Inferior parietal cortex (tissue), 1 donor: ENCODE results near the gene JMJD8.
A peak's percentile ranks its signal among the peaks of the same experiment; 100 is the strongest.

Source experiments
- DNase-seq: peaks from one replicate; pipeline ENCODE4 v3.0.0-alpha.2; 2016; ENCODE audit errors: extremely low spot score

The JMJD8 gene

DNA sequence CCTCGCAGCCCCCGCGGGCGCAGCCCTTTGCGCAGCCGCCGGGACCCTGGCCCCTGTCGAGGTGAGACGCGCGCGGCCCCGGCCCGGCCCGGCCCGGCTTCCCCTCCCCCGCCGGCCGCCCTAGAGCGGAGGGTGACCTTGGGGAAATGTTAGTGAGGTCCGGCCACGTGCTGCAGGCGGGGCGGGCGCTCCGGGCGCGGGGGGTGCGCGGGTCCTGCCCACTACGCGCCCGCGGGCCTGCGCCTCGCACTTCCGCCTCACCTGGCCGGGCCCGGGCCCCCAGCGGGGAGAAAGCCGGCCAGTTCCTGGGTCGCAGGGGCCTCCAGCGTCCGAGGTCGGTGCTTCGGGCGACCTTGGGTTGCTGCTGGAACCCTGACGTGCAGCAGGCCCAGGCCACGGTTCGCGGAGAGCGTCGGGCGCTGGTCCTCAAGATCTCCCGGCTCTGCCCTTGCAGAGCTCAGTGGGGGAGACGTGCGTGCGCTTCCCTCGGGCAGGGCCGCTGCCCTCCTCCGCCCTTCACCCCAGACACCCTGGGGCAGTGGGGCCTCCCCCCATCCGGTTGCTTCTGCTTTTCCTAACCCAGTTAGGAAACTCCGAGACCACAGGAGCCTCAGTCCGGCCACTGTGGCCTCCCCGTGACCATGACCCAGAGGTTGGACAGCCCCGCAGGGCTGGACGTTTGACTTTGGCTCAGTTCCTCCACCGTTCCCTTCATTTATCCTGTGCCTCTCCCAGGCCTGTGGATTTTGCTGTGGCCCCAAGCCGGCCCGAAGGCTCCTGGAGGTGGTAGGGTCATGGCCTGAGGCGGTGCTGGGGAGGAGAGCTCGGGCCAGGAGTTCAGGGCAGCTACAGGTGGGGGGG, 41.7 kb downstream of the JMJD8 start:
- DNase-seq = no peak

DNA sequence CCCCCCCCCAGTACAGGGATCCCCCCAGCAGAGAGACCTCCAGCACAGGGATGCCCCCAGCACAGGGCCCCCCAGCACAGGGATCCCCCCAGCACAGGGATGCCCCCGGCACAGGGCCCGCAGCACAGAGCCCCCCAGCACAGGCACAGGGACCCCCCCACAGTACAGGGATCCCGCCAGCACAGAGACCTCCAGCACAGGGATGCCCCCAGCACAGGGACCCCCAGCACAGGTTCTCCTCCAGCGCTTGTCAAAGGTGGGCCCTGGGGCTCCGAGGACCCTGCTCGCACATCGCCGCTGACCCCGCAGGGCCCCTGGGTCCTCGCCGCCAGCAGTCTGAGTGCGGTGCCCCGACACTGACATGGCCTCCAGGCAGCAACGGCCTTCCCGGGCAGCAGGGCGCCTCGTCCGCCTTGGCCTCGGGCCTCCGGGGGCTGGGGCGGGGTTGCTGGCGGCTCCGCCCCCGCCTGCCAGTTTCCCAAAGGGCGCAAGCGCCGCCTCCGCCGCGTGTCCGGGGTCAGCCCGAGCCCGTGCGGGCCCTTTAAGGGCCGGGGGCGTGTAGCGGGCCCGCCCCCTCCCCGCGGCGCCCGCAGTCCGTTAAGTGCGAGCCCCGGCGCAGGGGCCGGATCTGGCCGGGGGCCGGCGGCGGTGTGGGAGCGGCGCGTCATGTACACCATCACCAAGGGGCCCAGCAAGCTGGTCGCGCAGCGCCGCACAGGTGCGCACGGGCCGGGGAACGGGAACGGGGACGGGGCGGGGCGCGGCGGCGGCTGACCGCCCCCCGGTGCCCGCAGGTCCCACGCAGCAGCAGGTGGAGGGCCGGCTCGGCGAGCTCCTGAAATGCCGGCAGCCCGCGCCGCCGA, 42.6 kb downstream of the JMJD8 start, which contains the start of gene MCRIP2:
MCRIP2 (plus strand) TSS at position 503 of the 863 bp plus-strand sequence; CDS start at position 667, 164 bp downstream.
- DNase-seq = no peak

DNA sequence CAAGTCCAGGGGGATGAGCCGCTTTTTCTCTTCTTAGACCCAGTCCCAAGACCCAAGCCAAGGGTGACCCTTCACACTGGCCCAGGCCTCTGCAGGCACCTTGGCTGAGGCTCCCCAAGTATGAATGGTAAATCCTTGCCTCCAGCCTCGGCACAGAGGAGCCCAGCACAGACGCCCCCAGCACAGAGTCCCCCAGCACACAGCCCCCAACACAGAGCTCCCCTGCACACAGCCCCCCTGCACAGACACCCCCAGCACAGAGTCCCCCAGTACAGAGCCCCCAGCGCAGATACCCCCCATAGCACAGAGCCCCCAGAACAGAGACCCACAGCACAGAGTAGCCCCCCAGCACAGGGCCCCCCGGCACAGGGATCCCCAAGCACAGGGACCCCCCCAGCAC, 43.5 kb downstream of the JMJD8 start:
- no peak for DNase-seq

DNA sequence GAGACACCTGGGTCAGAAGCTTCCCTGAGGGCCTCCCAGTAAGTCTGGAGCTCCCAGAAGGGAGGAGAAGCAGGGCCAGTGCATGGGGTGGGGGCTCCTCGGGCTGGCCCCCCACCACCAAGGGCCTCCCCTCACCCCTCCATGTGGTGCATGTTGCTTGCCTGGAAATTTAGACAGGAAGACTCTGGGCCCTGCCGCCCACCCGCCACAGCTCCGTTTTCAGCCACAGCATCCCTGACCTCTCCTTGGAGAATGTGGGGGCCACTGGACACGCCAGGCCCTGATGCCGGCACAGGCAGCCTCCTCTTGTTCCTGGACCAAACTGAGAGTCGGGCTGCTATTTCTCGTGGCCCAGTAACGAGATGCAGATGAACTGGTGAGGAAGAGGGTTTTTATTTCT, 45.3 kb downstream of the JMJD8 start:
- DNase-seq = no peak

DNA sequence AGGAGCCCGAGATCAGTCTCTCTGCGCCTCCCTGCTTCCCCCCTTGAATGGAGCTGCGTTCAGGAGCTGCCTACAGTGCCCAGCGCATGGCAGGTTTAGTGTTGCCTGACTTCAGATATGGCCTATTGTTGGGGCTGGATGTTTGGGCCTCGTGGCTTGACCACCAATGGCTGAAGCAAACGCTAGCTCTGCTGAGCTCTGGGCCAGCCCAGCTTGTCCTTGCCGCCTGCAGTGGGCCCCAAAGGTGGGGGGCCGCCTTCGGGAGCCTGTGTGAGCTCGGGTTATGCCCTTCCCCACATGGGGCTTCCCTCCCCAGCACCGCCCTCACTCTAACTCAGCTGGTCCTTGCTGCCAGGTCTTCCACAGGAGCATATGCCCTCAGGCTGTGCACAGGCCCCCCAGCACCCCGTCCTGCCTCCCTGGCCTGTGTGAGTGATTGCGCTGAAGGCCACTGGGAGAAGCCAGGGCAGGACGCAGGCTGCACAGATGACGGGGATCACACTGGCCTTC, 46.0 kb downstream of the JMJD8 start:
- DNase-seq = no peak

DNA sequence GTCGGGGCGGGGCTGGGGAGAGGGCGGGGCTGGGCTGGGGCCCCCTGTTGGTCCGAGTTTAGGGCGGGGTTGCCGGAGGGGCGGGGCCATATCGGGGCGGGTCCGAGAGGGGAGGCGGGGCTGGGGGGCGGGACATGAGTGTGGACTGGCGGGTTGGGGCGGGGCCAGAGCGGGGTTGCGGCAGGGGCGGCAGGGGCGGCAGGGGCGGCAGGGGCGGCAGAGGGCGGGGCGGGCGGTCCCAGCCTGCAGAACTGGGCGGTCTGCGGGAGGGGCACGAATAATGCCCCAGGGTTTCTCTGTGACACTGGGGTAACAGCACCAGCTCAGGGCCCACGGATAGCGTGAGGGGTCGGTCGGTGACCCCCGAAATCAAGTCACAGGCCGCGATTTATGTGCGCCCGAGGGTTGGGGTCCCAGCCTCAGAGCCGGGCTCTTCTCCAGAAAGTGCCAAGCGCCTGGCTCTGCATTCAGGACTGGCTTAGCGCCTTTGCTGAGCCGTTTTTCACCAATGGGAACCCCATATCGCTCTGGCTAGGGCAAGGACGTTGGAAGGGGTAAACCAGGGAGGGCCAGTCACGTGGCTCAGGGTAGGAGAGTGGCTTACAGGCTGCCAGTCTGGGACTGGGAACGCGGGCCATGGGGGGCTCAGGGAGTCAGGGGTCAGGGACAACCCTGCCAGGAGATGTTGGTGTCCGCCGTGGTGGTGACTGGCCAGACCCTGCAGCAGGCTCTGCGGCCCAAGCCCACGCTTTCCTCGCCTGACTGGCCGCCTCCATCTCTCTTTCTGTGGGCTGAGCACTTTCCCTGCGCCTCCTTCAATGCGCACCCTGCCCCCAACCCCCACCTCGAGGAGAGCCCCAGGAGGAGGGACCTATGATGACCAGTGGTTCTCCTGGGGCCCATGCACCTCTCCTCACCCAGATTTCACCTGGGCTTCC, 46.8 kb downstream of the JMJD8 start:
- DNase-seq = no peak

DNA sequence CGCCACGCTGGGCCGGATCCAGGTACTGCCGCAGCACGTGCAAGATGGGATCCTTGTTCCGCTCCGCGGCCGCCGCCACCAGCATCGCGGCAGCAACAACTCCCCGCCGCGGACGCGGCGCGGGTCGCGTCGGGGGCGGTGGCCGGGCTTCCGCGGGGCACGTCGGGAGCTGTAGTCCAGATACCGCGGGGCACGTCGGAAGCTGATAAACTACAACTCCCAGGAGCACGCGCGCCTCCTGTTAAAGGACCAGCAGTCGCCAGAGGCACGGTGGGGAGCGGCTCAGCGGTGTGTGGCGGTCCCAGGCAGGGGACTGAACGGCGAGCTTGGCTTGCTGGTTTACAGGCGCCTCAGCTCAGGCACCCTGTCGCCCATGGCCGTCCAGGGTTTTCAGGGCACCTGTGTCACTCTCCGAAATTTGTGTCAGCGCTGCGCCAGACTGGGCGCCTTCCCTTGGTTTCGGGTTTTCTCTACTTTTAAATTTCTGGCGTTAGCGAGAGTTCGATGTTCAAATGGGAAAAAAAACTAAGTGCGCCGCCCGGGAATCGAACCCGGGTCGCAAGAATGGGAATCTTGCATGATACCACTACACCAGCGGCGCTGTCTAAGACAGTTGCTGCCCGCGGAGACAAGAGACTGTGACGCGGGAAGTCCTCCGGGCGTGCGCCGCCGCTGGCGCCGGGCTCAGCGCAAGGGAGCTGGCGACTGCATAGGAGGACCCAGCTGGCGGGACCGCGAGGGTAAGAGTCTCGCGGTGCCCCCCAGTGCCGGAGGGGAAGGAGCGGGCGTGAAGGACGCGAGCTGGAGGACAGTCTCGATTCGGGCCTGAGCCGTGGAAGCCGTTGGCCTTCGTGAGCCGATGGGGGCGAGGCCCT, 47.7 kb downstream of the JMJD8 start, which contains the start of gene METTL26:
METTL26 (minus strand) TSS at position 100 of the 875 bp plus-strand sequence; CDS start at position 85, 15 bp downstream.
- DNase-seq = peak; percentile 98

DNA sequence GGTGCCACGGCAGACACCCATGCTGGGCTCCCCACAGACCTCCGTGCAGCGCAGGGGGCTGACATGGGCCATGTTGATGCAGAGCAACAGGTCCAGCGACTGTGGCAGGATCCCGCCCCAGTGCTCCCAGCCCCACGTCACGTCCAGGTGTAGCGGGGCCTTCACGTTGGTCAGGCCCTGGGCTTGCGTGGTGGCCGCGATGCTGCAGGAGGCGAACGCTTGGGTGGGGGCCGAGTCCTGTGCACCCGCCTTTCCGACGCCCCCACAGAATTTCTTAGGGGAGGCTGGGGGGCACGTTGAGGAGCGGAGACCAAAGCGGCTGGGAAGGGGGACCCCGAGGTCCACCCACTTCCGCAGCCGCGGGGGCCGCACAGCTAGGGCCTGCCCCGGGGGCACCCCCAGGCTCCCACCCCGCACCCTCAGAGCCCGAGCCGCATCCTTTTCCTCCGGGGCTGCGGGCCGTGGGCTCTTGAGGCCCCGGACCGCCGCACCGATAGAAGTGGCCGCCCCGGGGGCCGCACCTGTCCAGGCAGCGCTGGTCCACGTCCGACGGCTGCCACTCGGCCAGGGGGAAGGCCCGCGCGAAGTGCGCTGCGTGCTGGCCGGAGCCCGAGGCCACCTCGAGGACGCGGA, 48.4 kb downstream of the JMJD8 start:
- no peak for DNase-seq

DNA sequence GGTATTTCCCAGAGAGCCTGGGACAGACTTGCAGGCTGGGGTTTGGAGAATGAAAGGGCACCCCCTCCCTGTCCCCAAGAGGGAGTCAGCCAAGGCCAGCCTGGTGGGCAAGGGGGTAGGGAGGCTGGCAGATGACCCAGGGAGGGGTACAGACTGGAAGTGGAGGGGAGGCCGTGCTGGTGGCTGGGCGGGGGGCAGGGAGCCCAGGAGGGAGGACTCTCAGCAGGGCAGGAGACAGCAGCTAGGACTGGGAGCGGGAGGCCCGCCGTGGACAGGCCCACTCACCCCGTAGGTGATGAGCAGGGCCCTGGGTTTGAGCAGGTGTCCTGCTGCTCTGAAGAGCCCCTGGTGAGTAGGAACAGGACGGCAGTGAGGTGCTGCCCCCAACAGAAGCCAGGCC, 49.1 kb downstream of the JMJD8 start:
- DNase-seq = no peak

DNA sequence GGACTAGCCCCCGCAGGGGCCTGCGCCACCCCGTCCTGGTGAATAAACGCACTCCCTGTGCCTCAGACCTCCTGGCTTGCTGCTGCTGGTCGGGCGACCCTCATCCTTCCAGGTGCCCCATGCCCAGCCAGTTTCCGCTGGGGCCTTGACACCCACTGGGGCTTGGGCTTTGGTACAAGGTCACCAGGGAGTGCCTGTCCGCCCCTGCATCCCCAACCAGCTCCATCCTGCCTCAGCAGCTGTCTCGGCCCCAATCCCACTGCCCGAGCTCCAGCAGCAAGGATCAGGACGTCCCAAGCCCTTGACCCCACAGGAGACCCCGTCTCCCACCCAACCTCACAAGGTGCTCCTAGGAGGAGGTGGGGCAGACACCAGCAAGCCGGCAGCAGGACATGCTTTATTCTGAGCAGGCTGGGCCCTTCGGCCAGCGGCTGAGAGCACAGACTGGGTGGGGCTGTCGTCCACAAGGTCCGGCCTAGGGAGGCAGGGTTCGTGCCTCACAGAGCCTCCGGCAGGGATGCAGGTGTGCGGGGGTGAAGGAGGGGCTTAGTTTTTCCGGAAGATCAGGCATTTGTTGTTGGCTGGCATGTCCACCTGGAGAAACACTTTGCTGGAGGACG, 50.0 kb downstream of the JMJD8 start:
- DNase-seq = no peak

DNA sequence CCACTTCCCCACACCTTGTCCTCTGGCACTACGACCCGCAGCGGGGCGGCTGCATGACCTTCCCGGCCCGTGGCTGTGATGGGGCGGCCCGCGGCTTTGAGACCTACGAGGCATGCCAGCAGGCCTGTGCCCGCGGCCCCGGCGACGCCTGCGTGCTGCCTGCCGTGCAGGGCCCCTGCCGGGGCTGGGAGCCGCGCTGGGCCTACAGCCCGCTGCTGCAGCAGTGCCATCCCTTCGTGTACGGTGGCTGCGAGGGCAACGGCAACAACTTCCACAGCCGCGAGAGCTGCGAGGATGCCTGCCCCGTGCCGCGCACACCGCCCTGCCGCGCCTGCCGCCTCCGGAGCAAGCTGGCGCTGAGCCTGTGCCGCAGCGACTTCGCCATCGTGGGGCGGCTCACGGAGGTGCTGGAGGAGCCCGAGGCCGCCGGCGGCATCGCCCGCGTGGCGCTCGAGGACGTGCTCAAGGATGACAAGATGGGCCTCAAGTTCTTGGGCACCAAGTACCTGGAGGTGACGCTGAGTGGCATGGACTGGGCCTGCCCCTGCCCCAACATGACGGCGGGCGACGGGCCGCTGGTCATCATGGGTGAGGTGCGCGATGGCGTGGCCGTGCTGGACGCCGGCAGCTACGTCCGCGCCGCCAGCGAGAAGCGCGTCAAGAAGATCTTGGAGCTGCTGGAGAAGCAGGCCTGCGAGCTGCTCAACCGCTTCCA, 50.6 kb downstream of the JMJD8 start:
- DNase-seq = no peak

DNA sequence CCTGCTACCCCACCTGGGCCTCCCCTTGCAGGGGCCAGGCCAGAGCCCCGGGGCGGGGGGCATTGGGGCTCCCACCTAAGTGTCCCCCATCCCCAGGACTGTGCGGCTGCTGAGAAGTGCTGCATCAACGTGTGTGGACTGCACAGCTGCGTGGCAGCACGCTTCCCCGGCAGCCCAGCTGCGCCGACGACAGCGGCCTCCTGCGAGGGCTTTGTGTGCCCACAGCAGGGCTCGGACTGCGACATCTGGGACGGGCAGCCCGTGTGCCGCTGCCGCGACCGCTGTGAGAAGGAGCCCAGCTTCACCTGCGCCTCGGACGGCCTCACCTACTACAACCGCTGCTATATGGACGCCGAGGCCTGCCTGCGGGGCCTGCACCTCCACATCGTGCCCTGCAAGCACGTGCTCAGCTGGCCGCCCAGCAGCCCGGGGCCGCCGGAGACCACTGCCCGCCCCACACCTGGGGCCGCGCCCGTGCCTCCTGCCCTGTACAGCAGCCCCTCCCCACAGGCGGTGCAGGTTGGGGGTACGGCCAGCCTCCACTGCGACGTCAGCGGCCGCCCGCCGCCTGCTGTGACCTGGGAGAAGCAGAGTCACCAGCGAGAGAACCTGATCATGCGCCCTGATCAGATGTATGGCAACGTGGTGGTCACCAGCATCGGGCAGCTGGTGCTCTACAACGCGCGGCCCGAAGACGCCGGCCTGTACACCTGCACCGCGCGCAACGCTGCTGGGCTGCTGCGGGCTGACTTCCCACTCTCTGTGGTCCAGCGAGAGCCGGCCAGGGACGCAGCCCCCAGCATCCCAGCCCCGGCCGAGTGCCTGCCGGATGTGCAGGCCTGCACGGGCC, 51.4 kb downstream of the JMJD8 start:
- DNase-seq = no peak

DNA sequence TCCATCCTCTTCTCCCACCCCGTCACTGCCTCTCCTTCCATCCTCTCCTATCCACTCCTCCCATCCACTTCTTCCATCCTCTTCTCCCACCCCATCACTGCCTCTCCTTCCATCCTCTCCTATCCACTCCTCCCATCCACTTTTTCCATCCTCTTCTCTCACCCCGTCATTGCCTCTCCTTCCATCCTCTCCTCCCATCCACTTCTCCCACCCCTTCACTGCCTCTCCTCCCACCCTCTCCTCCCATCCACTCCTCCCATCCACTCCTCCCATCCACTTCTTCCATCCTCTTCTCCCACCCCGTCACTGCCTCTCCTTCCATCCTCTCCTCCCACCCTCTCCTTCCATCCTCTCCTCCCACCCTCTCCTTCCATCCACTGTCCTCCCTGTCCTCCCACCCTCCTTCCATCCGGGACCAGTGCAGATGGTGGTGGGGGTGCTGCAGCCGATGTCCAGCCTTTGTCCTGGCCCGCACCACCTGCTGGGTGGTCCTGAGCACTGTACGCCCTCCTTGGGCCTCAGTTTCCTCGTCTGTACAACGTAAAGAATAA, 52.3 kb downstream of the JMJD8 start:
- no peak for DNase-seq
